Activated CD4-positive, alpha-beta T cell treated with anti-CD3 and anti-CD28 coated beads, Interleukin-2, amount 50 U/mL, for 24 hours (primary cell): Measurements from ENCODE around the gene ITSN1.

Experiments used
- DNase-seq, 2 donors: peaks; one replicate each; pipeline ENCODE4 v3.0.0-alpha.2; 2020; ENCODE audit warnings: low read depth in 1 of 2, low spot score in 1 of 2

Gene ITSN1

DNA sequence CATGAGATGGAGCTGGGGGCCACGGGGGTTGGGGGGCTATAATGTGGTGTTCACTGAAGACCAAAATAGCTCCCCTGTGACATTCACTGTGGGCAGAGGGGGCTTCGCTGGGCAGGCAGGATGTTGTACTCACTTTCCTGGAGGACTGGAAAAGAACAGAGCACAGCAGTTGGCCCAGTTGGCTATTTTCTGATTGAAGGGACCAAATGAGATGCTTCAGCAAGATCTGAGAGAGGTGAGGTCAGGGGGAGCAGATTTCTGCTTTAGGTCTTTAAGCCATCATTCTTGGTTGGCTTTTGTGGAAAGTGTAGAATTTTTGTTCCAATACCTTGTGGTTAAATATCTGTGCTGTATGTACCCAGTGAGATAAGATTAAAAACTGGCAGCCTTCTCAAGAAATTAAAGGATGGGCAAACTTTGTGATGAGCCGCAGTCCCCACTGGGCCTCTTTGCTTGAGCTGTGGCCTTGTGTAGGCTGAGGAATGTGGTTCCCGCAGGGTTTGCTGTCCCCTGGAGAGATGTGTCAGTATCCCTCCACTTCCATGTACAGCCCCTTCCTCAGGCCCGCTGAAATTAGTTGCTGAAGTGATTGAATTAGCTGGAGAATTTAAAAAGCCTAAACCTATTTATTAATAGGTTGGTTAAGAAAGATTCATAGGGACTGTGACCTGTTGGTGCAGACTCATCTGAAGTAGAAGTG lies 192.7 kb downstream of the ITSN1 start:
- DNase-seq: no peak

DNA sequence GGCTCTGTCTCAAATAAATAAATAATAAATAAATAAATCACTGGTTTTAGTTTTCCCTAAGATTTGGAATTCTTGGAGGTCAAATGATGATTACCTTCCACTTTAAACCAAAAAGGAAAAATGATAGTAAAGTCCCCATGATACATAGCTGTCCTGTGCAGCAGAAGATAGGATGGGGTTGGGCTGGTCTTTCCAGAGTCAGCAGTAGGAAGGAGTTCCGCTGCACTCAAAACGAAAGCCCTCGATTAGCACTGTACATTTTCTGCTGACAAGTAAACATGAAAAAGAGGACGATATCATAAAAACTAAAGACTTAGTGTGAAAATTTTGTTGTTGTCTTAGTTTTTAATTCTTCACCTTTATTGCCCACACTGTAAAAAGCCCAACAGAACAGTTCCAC lies 193.6 kb downstream of the ITSN1 start:
- no peak for DNase-seq

DNA sequence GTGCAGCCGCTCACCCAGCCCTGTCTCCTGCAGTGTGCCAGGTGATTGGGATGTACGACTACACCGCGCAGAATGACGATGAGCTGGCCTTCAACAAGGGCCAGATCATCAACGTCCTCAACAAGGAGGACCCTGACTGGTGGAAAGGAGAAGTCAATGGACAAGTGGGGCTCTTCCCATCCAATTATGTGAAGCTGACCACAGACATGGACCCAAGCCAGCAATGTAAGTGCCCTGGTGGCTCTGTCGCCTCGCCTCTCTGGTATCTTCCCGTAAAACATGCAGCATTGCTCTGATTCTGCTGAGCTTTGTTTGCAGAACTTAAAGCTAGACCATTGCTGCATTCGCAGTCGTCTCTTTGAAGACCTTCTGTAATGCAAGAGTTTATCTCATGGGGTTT lies 194.1 kb downstream of the ITSN1 start:
- no peak for DNase-seq

DNA sequence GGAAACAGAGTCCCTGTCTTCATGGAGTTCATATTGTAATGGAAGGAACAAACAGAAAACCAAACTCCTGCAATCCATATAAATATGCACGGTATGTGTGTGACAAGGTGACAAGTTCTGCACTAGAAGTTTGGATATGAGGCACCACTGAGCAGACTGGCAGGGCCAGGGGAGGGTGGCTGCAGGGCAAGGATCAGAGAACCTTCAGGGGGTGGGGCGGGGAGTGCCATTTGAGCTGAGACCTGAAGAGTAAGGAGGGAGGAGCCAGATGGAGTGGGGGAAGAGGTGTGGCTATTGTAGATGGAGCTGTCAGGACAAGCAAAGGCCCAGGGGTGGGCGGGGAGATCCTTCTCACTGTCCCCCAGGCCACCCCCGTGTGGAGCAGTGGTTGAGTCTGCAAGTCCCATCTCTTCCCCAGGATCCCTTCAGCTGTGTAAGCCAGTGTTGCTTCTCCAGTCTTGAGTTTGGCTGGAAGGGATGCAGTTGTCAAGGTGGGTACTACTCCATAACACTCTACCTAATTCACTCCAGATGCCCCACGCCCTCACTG lies 196.9 kb downstream of the ITSN1 start:
- no peak for DNase-seq

DNA sequence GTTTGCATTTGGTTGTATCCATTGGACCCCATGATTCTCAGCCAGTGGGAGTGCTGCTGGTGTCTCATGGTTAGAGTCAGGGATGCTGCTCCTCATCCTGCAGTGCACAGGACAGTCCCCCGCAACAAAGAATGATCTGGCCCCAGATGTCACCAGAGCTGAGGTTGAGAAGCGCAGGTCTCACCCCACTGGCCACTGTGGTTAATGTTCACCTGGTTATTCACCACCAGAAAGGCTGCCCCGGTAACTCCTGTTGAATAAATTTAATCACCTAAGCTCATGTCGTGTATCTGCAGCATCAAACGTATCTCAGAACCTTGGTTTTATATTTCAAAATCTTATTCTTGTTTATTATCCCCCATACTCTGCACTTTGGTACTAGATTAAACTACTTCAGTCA lies 197.5 kb downstream of the ITSN1 start:
- DNase-seq: no peak

DNA sequence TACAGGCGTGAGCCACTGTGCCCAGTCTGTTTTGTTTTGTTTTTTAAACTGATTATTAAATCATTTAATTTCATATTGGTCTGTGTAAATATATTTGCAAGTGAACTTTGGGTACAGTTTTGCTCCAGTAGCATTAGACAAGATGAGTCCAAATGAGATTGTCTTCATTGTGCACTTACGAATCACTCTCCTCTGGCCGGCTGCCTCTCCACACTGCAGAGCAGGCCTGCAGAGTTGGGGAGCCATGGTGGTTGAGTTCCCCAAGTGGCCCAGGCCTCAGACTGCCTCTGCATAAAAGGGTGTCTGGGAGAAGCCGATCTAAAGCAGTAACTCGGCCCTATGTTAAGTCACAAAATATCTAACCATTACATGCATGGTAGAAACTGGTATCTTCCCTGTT lies 198.5 kb downstream of the ITSN1 start:
- DNase-seq: no peak

DNA sequence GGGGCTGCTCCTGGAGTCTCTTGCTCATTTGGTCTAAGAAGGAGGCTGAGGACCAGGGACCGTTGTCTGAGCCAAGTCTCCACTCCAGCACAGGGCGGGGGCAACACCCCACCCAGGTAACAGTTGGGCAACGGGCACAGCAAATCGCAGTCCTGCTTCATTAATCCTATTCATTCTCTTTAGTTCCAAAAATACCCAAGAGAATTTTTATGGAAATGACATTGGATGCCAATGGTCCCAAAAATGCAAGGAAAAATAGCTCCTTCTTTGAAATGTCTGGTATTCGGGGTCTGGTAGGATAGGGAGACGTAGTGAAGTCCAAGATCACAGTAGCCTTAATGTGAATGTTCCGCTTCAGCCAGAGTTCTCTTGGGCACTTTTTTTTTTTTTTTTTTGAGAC lies 199.3 kb downstream of the ITSN1 start:
- DNase-seq: no peak

DNA sequence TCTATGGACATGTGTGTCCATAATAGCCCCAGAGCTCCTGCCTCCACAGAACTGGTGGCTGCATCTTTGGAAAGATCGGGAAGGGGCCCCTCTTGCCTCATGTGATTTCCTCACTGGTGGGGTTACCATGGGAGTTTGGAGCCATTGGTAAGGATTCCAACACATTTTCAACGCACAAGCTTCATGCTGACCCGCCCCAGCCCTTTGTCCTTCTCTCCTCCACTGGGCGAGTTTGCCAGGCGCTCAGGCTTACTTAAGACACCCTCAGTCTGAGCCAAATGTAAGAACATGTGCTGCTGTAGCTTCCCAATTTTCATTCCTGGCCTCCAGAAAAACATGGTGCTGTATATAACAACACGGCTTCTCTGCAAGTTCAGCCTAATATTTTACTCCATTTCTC lies 200.9 kb downstream of the ITSN1 start:
- DNase-seq: no peak

DNA sequence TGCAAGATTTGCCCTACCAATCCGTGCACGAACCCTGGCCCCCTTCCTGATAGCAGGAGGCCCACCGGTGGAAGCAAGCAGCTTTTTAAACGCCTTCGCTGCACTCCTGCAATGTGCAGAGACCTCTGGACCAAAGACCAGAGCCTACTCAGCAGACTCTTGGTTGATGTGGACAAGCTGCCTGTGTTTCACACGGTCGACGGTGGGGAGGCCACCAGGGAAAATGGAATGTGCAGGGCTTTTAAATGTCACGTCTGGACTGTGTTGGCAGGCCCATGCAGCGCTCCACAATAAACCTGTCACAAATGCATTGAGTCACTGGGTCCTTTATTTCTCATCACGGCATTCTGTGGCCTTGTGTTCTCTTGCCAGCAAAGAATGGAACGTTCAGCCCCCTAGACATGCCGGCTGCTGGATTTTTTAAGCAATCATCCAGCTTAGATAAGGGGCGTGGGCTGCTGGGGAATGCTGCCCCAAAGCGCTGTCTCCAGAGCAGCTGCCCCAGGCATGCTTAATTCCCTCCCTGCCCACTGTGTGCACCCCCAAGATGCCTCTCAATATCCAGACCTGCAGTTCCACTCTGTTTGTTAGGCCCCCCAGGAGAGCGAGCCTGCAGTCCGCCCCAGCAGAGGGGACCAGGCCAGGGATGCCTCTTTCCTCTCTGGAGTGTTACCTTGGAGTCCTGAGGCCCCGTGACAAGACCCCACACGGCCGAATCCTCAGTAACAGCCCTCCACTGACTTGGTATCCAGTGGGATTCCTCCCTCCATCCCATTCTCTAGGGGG lies 202.0 kb downstream of the ITSN1 start:
- DNase-seq: no peak

DNA sequence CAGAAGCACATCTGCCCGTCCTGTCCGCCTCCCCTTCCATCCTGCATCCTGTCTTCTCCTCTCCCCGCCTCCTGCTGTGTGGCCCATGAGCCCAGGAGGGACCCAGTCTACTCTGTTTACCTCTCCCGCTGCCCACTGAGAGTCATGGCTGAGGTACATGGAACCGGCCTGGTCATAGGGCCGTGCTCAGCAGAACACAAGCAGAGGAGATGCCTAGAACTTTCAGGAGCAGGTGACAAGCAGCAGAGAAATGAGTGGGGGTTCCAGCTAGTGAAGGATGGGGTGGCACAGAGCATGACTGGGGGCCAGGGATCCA lies 202.5 kb downstream of the ITSN1 start:
- DNase-seq: no peak

DNA sequence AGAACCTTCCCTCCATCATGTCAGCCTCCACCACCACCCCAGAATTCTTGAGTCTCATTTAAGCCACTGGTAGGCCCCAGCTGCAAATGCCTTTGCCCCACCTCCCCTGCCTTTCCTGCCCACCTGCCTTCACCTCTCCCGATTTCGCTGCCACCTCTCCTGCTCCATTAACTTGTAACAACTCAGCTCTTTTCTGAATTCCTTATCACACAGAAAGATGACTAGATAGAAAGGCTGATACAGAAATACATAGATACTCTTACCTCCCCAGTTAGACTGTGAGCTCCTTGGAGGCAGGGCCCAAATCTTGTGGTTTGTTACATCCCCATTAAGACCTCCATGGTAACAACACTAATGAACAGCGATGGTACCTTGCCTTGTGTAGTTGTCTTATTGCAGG lies 203.8 kb downstream of the ITSN1 start:
- DNase-seq: no peak

DNA sequence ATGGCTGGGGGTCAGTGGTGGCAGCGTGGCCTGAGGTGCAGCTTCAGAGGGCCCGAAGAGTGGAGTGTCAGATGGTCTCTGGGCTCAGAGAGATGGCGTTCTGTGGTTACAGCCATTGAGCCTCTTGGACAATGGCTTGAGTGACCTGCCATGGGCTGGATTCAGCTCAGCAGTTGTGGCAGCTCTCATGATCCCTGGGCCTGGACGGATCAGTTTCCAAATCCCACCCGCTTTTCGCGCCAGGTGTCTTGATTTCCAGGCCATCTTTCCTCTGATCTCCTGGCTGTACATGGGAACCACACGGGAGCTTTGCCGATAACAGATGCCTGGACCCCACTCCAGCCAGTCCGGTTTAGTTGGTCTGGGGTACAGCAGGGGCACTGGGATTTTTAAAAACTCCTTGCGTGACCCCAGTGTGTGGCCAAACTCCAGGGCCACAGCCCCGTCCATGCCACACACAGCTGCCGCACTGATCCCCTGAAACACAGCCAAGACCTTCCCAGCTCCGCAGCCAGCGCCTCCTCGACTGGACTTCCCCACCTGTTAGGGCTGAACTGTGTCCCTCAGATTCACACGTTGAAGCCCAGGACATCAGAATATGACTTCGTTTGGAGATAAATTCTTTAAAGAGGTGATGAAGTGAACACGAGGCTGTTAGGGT lies 205.4 kb downstream of the ITSN1 start:
- no peak for DNase-seq

DNA sequence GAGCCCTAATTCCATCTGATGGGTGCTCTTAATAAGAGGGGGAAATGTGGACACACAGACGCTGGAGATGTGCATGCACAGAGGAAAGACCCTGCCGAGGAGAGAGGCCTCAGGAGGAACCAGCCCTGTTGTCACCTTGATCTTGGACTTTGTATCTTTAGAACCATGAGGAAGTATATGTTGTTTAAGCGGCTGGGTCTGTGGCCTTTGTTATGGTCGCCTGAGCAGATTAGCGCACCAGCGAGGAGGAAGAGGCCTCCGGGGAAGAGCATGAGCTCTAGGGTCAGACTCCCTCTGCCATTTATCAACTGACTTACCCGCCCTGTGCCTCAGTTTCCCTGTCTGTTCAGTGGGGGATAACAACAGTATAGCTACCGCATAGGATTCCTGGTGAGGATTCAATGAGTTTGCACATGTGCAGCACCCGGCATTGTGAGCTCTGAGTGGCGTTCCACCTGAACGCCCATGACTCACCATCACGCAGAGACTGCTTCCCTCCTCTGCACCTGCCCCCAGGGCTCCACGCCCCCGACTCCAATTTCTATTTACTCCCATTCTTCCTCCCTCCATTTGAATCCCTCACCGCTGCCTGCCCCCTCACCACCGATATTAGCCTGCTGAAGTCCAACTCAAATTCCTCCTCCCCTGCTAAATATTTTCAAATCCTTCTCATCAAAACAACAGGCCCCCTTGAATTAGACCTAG lies 206.1 kb downstream of the ITSN1 start:
- no peak for DNase-seq

DNA sequence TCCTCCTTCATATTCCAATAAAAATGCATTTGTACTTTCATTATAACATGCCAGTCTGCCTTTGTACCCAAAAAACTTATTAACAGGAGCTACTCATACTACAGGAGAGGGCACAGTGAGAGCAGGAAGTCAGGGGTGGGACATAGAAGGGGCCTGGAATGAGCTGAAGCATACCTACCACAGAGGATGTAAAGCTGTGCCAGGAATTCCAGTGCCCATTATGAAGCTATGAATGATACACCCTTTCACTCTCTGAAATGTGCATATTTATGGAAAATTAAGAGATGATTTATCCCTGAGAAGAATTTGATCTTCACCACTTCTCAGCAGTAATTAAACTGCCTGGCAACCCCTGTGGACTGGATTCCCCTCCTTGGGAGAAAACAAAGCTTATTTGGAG lies 207.5 kb downstream of the ITSN1 start:
- DNase-seq: no peak

DNA sequence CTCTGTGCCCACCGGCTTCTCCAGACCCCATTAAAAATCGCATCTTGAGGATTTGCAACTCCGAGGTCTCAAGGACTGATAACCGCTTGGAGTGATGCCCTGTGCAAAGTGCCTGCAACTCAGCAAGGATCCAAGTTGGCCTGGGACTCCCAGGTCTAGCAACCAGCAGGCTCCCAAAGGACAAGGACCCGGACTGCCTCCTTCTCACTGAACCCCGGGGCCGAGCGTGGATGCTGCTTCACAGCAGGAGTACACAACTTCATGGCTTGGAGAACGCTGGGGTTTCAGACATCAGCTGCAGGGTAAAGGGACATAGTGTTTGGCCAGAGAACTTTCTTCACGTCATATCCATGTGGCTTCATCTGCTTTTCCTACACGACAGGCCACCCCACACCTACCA lies 208.1 kb downstream of the ITSN1 start:
- no peak for DNase-seq

DNA sequence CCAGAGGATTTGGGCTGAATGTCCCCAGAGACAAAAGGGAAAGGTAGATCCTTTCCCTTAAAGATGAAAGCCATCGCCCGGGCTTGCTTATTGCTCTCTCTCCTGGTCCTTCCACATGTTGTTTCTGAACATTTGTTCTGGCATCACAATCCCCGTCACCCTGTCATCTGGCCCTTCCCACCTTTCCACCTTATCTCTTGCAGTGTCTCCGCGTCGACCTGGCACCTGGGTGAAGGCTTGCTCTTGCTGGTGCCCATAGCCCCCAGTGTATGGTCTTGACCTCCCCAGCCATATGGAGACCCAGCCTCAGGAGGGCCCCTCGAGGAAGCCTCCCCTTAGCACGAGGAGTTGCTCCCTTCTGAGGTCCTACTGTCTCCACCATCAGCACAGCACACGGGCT lies 208.7 kb downstream of the ITSN1 start:
- DNase-seq: no peak

DNA sequence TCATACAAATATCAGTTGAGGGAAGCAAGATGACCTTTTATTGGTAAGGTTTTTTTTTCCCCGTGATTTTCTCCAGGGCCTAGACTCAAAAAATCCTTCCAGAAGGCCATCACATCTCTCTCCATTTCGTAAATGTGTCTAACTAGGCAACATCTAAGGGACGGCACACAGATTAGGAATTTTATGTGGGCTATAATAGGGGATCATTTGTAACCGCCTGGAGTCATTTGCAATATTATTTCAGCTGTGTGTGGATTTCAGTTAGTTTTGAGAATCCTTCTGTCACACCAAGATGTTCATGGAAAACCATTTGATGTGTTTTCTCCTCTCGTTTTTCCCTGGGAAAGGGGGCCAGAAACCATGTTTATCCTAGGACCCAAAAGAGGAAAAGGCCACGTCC lies 210.2 kb downstream of the ITSN1 start:
- DNase-seq: no peak

DNA sequence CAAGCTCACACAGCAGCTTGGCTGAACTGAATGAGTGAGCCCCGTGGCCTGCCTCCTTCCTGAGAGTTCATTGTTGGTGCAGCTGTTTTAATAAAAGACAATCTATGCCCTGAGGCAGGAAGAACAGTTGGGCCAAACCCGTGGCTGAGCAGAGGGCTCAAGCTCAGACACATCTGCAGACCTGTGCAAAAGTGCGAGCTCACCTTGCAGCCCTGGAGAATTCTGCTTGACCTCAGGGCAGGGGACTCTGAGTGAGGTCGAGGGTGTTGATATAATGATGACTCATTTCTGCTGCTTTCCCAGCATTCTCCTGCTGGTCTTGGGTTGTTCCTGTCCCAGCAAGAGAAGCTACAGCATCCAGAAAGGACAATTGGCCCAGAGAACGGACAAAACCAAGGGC lies 212.3 kb downstream of the ITSN1 start:
- no peak for DNase-seq

DNA sequence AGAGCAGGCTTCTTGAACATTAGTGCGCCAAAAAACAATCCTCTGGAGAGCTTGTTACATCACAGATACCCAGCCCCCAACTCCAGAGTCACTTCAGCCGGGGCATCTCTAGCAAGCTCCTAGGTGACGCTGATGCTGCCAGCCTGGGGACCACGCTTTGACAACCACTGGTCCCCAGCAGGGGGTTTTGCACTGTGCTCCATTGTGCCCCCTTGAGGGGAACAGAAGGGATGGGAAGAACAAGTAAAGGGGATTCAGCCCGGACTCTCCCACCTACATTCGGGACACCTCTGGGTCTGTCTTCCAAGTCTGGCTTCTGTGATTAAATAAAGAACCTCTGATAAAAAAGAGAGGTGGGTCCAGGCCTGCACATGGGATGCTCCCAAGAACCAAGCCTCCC lies 212.9 kb downstream of the ITSN1 start:
- no peak for DNase-seq

DNA sequence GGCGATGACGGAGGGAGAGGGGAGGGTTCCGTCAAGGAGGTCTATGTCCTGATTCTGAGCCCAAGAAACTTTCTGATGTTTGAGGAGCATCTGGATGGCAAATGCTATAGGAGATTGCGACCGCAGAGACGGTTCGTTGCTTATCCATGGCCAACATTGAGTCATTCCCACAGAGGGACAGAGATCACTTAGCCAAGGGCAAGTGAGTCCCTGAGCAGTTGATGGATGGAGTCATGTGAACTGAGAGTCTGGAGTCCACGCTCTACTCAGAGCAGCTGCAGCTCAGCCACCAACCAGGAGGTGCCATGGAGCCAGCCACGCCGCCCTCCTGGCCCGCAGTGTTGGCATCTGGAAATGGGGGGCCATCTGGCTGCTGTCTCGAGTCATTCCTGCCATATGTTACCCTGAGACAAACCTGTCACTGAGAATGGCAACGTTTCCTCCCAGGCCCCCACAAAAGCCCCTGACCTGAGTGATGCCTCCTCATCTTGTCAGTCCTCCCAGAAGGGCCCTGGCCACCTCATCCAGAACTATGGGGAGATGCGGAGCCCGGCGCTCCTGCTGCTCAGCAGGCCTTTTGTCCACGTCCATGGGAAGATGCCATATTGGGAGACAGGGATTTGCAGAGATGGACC lies 214.7 kb downstream of the ITSN1 start:
- no peak for DNase-seq
